Activated CD4-positive, alpha-beta memory T cell treated with anti-CD3 and anti-CD28 coated beads, Interleukin-2, amount 10 ng/mL, durations not matched to agents 7 days and 5 days (primary cell): Measurements from ENCODE around the gene URI1. TPM values are rescaled to one million over a fixed set of nuclear protein-coding genes. Genes with fewer than 3 reads are reported as not detected.
A peak's percentile ranks its signal among the peaks of the same experiment; 100 is the strongest.

Experiments used
- CTCF ChIA-PET: fragments of 350-600 bp; sonication (Branson Sonifier 250); formaldehyde crosslinking; loops from one replicate; lab custom pipeline; 2021; ENCODE audit warnings: antibody characterized with exemption, inconsistent platforms; lab: Charles Lee
- POLR2A ChIA-PET: fragments of 350-600 bp; sonication (Branson Sonifier 250); formaldehyde crosslinking; loops from one replicate; lab custom pipeline; 2021; ENCODE audit warnings: antibody characterized with exemption; lab: Charles Lee
- DNase-seq: peaks from one replicate; pipeline ENCODE4 v3.0.0-alpha.2; 2020
- H3K27ac Mint-ChIP-seq: one replicate; pipeline ENCODE4 v1.8.0; 2021; ENCODE audit warnings: mild to moderate bottlenecking, mixed read lengths
- H3K27me3 Mint-ChIP-seq: one replicate; pipeline ENCODE4 v1.8.0; 2021; ENCODE audit warnings: mixed read lengths
- H3K36me3 Mint-ChIP-seq: one replicate; pipeline ENCODE4 v1.8.0; 2021; ENCODE audit warnings: low read depth, mixed read lengths
- H3K4me1 Mint-ChIP-seq: one replicate; pipeline ENCODE4 v1.8.0; 2021; ENCODE audit warnings: mixed read lengths
- H3K4me3 Mint-ChIP-seq: one replicate; pipeline ENCODE4 v1.8.0; 2021; ENCODE audit warnings: mild to moderate bottlenecking, mixed read lengths
- H3K9me3 Mint-ChIP-seq: one replicate; pipeline ENCODE4 v1.8.0; 2021; ENCODE audit warnings: mixed read lengths
- total RNA-seq, 2 experiments: library from RNA; stranded (reverse); gene quantifications; one replicate each; pipeline ENCODE4 v1.2.3, GENCODE V29; 2021

The URI1 gene
- total RNA-seq, 2 experiments from 2014 or later, result 55.5 to 59.0 TPM

GRCh38 chr19:29992233-29992867 is 50.3 kb downstream of the URI1 start:
- Mint-ChIP-seq H3K36me3 (peaks cover 80% of the 10 kb centered on the region), H3K27ac (no peak overlapping the region), H3K4me1 (peaks cover 11% of the 10 kb centered on the region), H3K4me3 (no peak overlapping the region), H3K27me3 (no peaks in the 10 kb centered on the region), H3K9me3 (peaks cover 9% of the 10 kb centered on the region)
- no peak for DNase-seq
- ChIA-PET CTCF (no interaction called here), POLR2A (no interaction called here)

GRCh38 chr19:29999490-29999889 is 57.5 kb downstream of the URI1 start:
- no peaks in the 10 kb centered on the region for H3K27me3 Mint-ChIP-seq
- peaks cover 29% of the 10 kb centered on the region for H3K4me1 Mint-ChIP-seq
- H3K4me3 Mint-ChIP-seq, result no peak overlapping the region
- no peak overlapping the region for H3K27ac Mint-ChIP-seq
- ChIA-PET POLR2A (no interaction called here), CTCF (no interaction called here)
- DNase-seq, result no peak
- H3K9me3 Mint-ChIP-seq, result peaks cover 13% of the 10 kb centered on the region
- peaks cover 67% of the 10 kb centered on the region for H3K36me3 Mint-ChIP-seq

GRCh38 chr19:30000862-30001261 is 58.8 kb downstream of the URI1 start:
- Mint-ChIP-seq H3K27ac (no peak overlapping the region), H3K36me3 (peaks cover 61% of the 10 kb centered on the region), H3K4me1 (peaks cover 42% of the 10 kb centered on the region), H3K27me3 (no peaks in the 10 kb centered on the region), H3K9me3 (peaks cover 13% of the 10 kb centered on the region), H3K4me3 (no peak overlapping the region)
- no peak for DNase-seq
- ChIA-PET POLR2A (no interaction called here), CTCF (no interaction called here)

GRCh38 chr19:30001301-30001700 is 59.3 kb downstream of the URI1 start:
- CTCF ChIA-PET, result no interaction called here
- DNase-seq, result no peak
- peaks cover 12% of the 10 kb centered on the region for H3K9me3 Mint-ChIP-seq
- H3K36me3 Mint-ChIP-seq, result peaks cover 61% of the 10 kb centered on the region
- no peaks in the 10 kb centered on the region for H3K27me3 Mint-ChIP-seq
- POLR2A ChIA-PET, result no interaction called here
- H3K4me3 Mint-ChIP-seq, result no peak overlapping the region
- peaks cover 46% of the 10 kb centered on the region for H3K4me1 Mint-ChIP-seq
- no peak overlapping the region for H3K27ac Mint-ChIP-seq

GRCh38 chr19:30001791-30002190 is 59.8 kb downstream of the URI1 start:
- Mint-ChIP-seq H3K36me3 (peaks cover 57% of the 10 kb centered on the region), H3K9me3 (peaks cover 10% of the 10 kb centered on the region), H3K4me1 (peaks cover 44% of the 10 kb centered on the region), H3K4me3 (no peak overlapping the region), H3K27me3 (no peaks in the 10 kb centered on the region), H3K27ac (no peak overlapping the region)
- ChIA-PET CTCF (no interaction called here), POLR2A (no interaction called here)
- no peak for DNase-seq

- H3K4me3 Mint-ChIP-seq, result no peak overlapping the region
- CTCF ChIA-PET, result interaction anchor here (1.1 kb wide), 1 partner anchor 12 kb away, joined by 3 read pairs; no protein-coding TSS in a partner anchor
- no peak overlapping the region for H3K27ac Mint-ChIP-seq
- H3K27me3 Mint-ChIP-seq, result no peaks in the 10 kb centered on the region
- H3K4me1 Mint-ChIP-seq, result peaks cover 43% of the 10 kb centered on the region
- H3K9me3 Mint-ChIP-seq, result peaks cover 10% of the 10 kb centered on the region
- DNase-seq, result no peak
- peaks cover 50% of the 10 kb centered on the region for H3K36me3 Mint-ChIP-seq
- POLR2A ChIA-PET, result interaction anchor here (1.0 to 1.4 kb wide), 2 partner anchors 43 to 62 kb away, joined by 3 to 4 read pairs; partner anchors contain the start of gene URI1
Measured at GRCh38 chr19:30003866-30004265, 61.8 kb downstream of the URI1 start.

GRCh38 chr19:30004403-30004802 is 62.4 kb downstream of the URI1 start:
- DNase-seq, result no peak
- Mint-ChIP-seq H3K4me1 (peaks cover 44% of the 10 kb centered on the region), H3K4me3 (no peak overlapping the region), H3K27ac (no peak overlapping the region), H3K27me3 (no peaks in the 10 kb centered on the region), H3K36me3 (peaks cover 51% of the 10 kb centered on the region), H3K9me3 (peaks cover 10% of the 10 kb centered on the region)
- ChIA-PET CTCF (no interaction called here), POLR2A (interaction anchor here (1.0 kb wide), 1 partner anchor 44 kb away, joined by 3 read pairs; no protein-coding TSS in a partner anchor)

- peaks cover 4% of the 10 kb centered on the region for H3K9me3 Mint-ChIP-seq
- peaks cover 41% of the 10 kb centered on the region for H3K36me3 Mint-ChIP-seq
- CTCF ChIA-PET, result interaction anchor here (0.5 to 1.2 kb wide), 2 partner anchors 20 to 570 kb away, joined by 3 read pairs; no protein-coding TSS in a partner anchor
- H3K4me3 Mint-ChIP-seq, result peak overlapping the region; percentile 51
- DNase-seq, result no peak
- H3K4me1 Mint-ChIP-seq, result peaks cover 36% of the 10 kb centered on the region
- POLR2A ChIA-PET, result no interaction called here
- no peaks in the 10 kb centered on the region for H3K27me3 Mint-ChIP-seq
- peak overlapping the region; percentile 79 for H3K27ac Mint-ChIP-seq
Measured at GRCh38 chr19:30006207-30006606, 64.2 kb downstream of the URI1 start.

- Mint-ChIP-seq H3K27me3 (no peaks in the 10 kb centered on the region), H3K36me3 (peaks cover 41% of the 10 kb centered on the region), H3K27ac (no peak overlapping the region), H3K9me3 (no peaks in the 10 kb centered on the region), H3K4me1 (peaks cover 32% of the 10 kb centered on the region), H3K4me3 (no peak overlapping the region)
- CTCF ChIA-PET, result no interaction called here
- POLR2A ChIA-PET, result no interaction called here
- no peak for DNase-seq
Measured at GRCh38 chr19:30008169-30008568, 66.1 kb downstream of the URI1 start.

GRCh38 chr19:30009013-30009412 is 67.0 kb downstream of the URI1 start:
- Mint-ChIP-seq H3K27me3 (no peaks in the 10 kb centered on the region), H3K4me1 (peaks cover 29% of the 10 kb centered on the region), H3K27ac (no peak overlapping the region), H3K36me3 (peaks cover 44% of the 10 kb centered on the region), H3K9me3 (no peaks in the 10 kb centered on the region), H3K4me3 (no peak overlapping the region)
- DNase-seq, result no peak
- ChIA-PET POLR2A (interaction anchor here (0.7 kb wide), 1 partner anchor 12 kb away, joined by 3 read pairs; no protein-coding TSS in a partner anchor), CTCF (no interaction called here)

- ChIA-PET POLR2A (no interaction called here), CTCF (no interaction called here)
- DNase-seq, result no peak
- no peaks in the 10 kb centered on the region for H3K9me3 Mint-ChIP-seq
- peaks cover 43% of the 10 kb centered on the region for H3K36me3 Mint-ChIP-seq
- H3K4me1 Mint-ChIP-seq, result peaks cover 14% of the 10 kb centered on the region
- no peaks in the 10 kb centered on the region for H3K27me3 Mint-ChIP-seq
- no peak overlapping the region for H3K4me3 Mint-ChIP-seq
- H3K27ac Mint-ChIP-seq, result no peak overlapping the region
Measured at GRCh38 chr19:30011051-30011578, 69.1 kb downstream of the URI1 start.

GRCh38 chr19:30014770-30015169 is 72.7 kb downstream of the URI1 start:
- no peak for DNase-seq
- ChIA-PET POLR2A (no interaction called here), CTCF (interaction anchor here (0.9 kb wide), 1 partner anchor 11 kb away, joined by 3 read pairs; no protein-coding TSS in a partner anchor)
- no peak overlapping the region for H3K4me3 Mint-ChIP-seq
- no peaks in the 10 kb centered on the region for H3K9me3 Mint-ChIP-seq
- peaks cover 3% of the 10 kb centered on the region for H3K4me1 Mint-ChIP-seq
- H3K27ac Mint-ChIP-seq, result no peak overlapping the region
- peaks cover 43% of the 10 kb centered on the region for H3K36me3 Mint-ChIP-seq
- H3K27me3 Mint-ChIP-seq, result no peaks in the 10 kb centered on the region

GRCh38 chr19:30017172-30017571 is 75.1 kb downstream of the URI1 start:
- DNase-seq, result no peak
- ChIA-PET POLR2A (no interaction called here), CTCF (no interaction called here)
- no peak overlapping the region for H3K4me3 Mint-ChIP-seq
- no peaks in the 10 kb centered on the region for H3K27me3 Mint-ChIP-seq
- H3K4me1 Mint-ChIP-seq, result peaks cover 3% of the 10 kb centered on the region
- H3K27ac Mint-ChIP-seq, result no peak overlapping the region
- no peaks in the 10 kb centered on the region for H3K9me3 Mint-ChIP-seq
- H3K36me3 Mint-ChIP-seq, result peaks cover 46% of the 10 kb centered on the region
